Measurements from ENCODE around the gene ARNT2. TPM values are rescaled to one million over a fixed set of nuclear protein-coding genes. Genes with fewer than 3 reads are reported as not detected.

The ARNT2 gene
- total RNA-seq, 4 donors from 2014 or later: 5.1 to 8.8 (median 6.8) TPM

GRCh38 chr15:80526556-80527340 is 122.6 kb downstream of the ARNT2 start:
- DNase-seq (ENCODE audit: low spot score in 2 of 2): peak in 1 of 2 donors; percentile 53
- Histone ChIP-seq H3K36me3 (no peaks in the 10 kb centered on the region), H3K4me3 (no peak overlapping the region), H3K9me3 (no peaks in the 10 kb centered on the region), H3K27ac (peak overlapping the region in 1 of 4 donors; percentile 16), H3K27me3 (no peaks in the 10 kb centered on the region), H3K4me1 (peaks cover 0 to 14% (median 2%) of the 10 kb centered on the region in 4 donors)
- 72 to 89% methylated on average over 3 of the region's 3 CpGs for WGBS, 2 donors
- TF ChIP-seq POLR2A (IDR thresholded peaks at IDR 0.05): no peak
- peak in 1 of 2 donors; percentile 65 for TF ChIP-seq EP300 (IDR thresholded peaks at IDR 0.05)

GRCh38 chr15:80527406-80527805 is 123.2 kb downstream of the ARNT2 start:
- Histone ChIP-seq H3K9me3 (no peaks in the 10 kb centered on the region), H3K27ac (no peak overlapping the region), H3K4me1 (peaks cover 0 to 16% (median 2%) of the 10 kb centered on the region in 4 donors), H3K4me3 (no peak overlapping the region), H3K27me3 (no peaks in the 10 kb centered on the region), H3K36me3 (no peaks in the 10 kb centered on the region)
- no peak for TF ChIP-seq POLR2A (IDR thresholded peaks at IDR 0.05)
- no peak for TF ChIP-seq CTCF (IDR thresholded peaks at IDR 0.05)
- TF ChIP-seq EP300 (IDR thresholded peaks at IDR 0.05): no peak
- no peak for DNase-seq (ENCODE audit: low spot score in 2 of 2)

GRCh38 chr15:80527961-80528360 is 123.8 kb downstream of the ARNT2 start:
- no peaks in the 10 kb centered on the region for H3K9me3 ChIP-seq
- no peak for DNase-seq (ENCODE audit: low spot score in 2 of 2)
- 90 to 94% methylated on average over 5 of the region's 5 CpGs for WGBS, 2 donors

GRCh38 chr15:80530737-80531365 is 126.7 kb downstream of the ARNT2 start:
- Histone ChIP-seq H3K4me3 (no peak overlapping the region), H3K4me1 (peaks cover 0 to 16% (median 2%) of the 10 kb centered on the region in 4 donors), H3K9me3 (peaks cover 0 to 12% (median 0%) of the 10 kb centered on the region in 4 donors), H3K36me3 (no peaks in the 10 kb centered on the region), H3K27me3 (no peaks in the 10 kb centered on the region), H3K27ac (peak overlapping the region in 2 of 4 donors; percentile 48 to 61)
- WGBS, 2 donors: 63% methylated on average over 5 of the region's 5 CpGs
- no peak for DNase-seq (ENCODE audit: low spot score in 2 of 2)
- TF ChIP-seq CTCF (IDR thresholded peaks at IDR 0.05): no peak
- TF ChIP-seq POLR2A (IDR thresholded peaks at IDR 0.05): no peak
- no peak for TF ChIP-seq EP300 (IDR thresholded peaks at IDR 0.05)

More at GRCh38 chr15:80527961-80528360, 123.8 kb downstream of the ARNT2 start:
- H3K4me1 ChIP-seq: peaks cover 0 to 16% (median 2%) of the 10 kb centered on the region in 4 donors
- no peaks in the 10 kb centered on the region for H3K36me3 ChIP-seq
- H3K27ac ChIP-seq: no peak overlapping the region
- H3K4me3 ChIP-seq: no peak overlapping the region
- H3K27me3 ChIP-seq: no peaks in the 10 kb centered on the region
- TF ChIP-seq CTCF (IDR thresholded peaks at IDR 0.05) (no peak), EP300 (IDR thresholded peaks at IDR 0.05) (no peak), POLR2A (IDR thresholded peaks at IDR 0.05) (no peak)

- H3K36me3 ChIP-seq: no peaks in the 10 kb centered on the region
- 47 to 63% methylated on average over 3 of the region's 3 CpGs for WGBS, 2 donors
Observed at GRCh38 chr15:80531388-80531787, 127.2 kb downstream of the ARNT2 start.

More at GRCh38 chr15:80531388-80531787, 127.2 kb downstream of the ARNT2 start:
- TF ChIP-seq EP300 (IDR thresholded peaks at IDR 0.05) (no peak), CTCF (IDR thresholded peaks at IDR 0.05) (no peak), POLR2A (IDR thresholded peaks at IDR 0.05) (no peak)
- no peak overlapping the region for H3K4me3 ChIP-seq
- peaks cover 0 to 16% (median 2%) of the 10 kb centered on the region in 4 donors for H3K4me1 ChIP-seq
- no peak for DNase-seq (ENCODE audit: low spot score in 2 of 2)
- H3K27me3 ChIP-seq: no peaks in the 10 kb centered on the region
- peaks cover 0 to 12% (median 0%) of the 10 kb centered on the region in 4 donors for H3K9me3 ChIP-seq
- H3K27ac ChIP-seq: peak overlapping the region in 2 of 4 donors; percentile 48 to 61
